Lung (tissue), 12 donors: ENCODE data around the gene STX1A. TPM values are rescaled to one million over a fixed set of nuclear protein-coding genes. Genes with fewer than 3 reads are reported as not detected.
A peak's percentile ranks its signal among the peaks of the same experiment; 100 is the strongest.

Source experiments
- ATAC-seq: fragments of 200-7000 bp; cut with Tn5 transposase; one replicate; pipeline ENCODE4 v1.9.1; 2020; ENCODE audit warnings: moderate number of reproducible peaks; ENCODE audit not compliant: insufficient read depth, low FRiP score
- DNase-seq, 3 donors: peaks; one replicate each; pipeline ENCODE4 v3.0.0-alpha.2; 2013 to 2017
- H3K27ac ChIP-seq, 2 donors: one replicate each; pipeline ENCODE4 v1.5.1; 2013; ENCODE audit warnings: mild to moderate bottlenecking in 2 of 2, moderate library complexity in 2 of 2, control low read depth in 1 of 2, inconsistent platforms in 1 of 2, low read depth in 1 of 2, low read length in 1 of 2
- H3K27me3 ChIP-seq, 3 donors: one replicate each; pipeline ENCODE4 v1.5.1; 2013; ENCODE audit warnings: low read length in 2 of 3; ENCODE audit not compliant: control insufficient read depth in 3 of 3, insufficient read depth in 3 of 3
- H3K36me3 ChIP-seq, 4 donors: one replicate each; pipeline ENCODE4 v1.5.1; 2013; ENCODE audit warnings: low read length in 4 of 4, mild to moderate bottlenecking in 1 of 4, moderate library complexity in 1 of 4; ENCODE audit not compliant: control insufficient read depth in 4 of 4, insufficient read depth in 4 of 4
- H3K4me1 ChIP-seq, 5 donors: one replicate each; pipeline ENCODE4 v1.5.1; 2013; ENCODE audit warnings: low read length in 5 of 5, mild to moderate bottlenecking in 2 of 5, moderate library complexity in 1 of 5; ENCODE audit not compliant: control insufficient read depth in 5 of 5, insufficient read depth in 5 of 5
- H3K4me3 ChIP-seq: one replicate; pipeline ENCODE4 v1.5.1; 2013; ENCODE audit warnings: mild to moderate bottlenecking, control low read depth, moderate library complexity
- H3K9ac ChIP-seq, 2 donors: one replicate each; pipeline ENCODE4 v1.5.1; 2013; ENCODE audit warnings: low read length in 2 of 2, control low read depth in 1 of 2; ENCODE audit not compliant: insufficient read depth in 1 of 2
- H3K9me3 ChIP-seq, 4 donors: one replicate each; pipeline ENCODE4 v1.5.1; 2013; ENCODE audit warnings: low read length in 3 of 4, mild to moderate bottlenecking in 1 of 4, moderate library complexity in 1 of 4; ENCODE audit not compliant: control insufficient read depth in 4 of 4, insufficient read depth in 3 of 4
- CTCF ChIP-seq: IDR thresholded peaks from 2 replicates; pipeline ENCODE4 v1.5.1; 2012; ENCODE audit warnings: mild to moderate bottlenecking; ENCODE audit errors: control extremely low read depth, extremely low read depth
- WGBS, 2 donors: extraction: QIAGEN DNeasy Blood & Tissue Kit; methylation state at CpG; one replicate each; pipeline ENCODE4 v1.1.7; 2013; 5-methylcytosine and 5-hydroxymethylcytosine counted together
- polyA plus RNA-seq, 2 donors: library from polyadenylated mRNA; stranded (reverse); fragments of 200-250 nt; gene quantifications; one replicate each; pipeline ENCODE4 v1.2.1, GENCODE V29; 2013
- total RNA-seq, 2 donors: library from RNA; depleted of rRNA in 1 of 2; stranded (reverse); fragments of >200 nt in 1 of 2; gene quantifications; one replicate each; pipeline ENCODE4 v1.2.1, GENCODE V29; 2014 to 2021
- donor health status: control.
- donor health status: control.
- donor health status: Bipolar disorder and iron deficiency.
- donor health status: healthy.
- donor health status: DM: yes; HTN: yes; CAD: no.

Gene STX1A
- total and polyA plus RNA-seq, 4 donors, result 4.1 to 8.0 (median 7.7) TPM

- no peaks in the 10 kb centered on the region for H3K27me3 ChIP-seq
- TF ChIP-seq CTCF, result no peak
- H3K9ac ChIP-seq, result no peak overlapping the region
- H3K36me3 ChIP-seq, result peaks cover 0 to 5% (median 0%) of the 10 kb centered on the region in 4 donors
- H3K27ac ChIP-seq, result no peak overlapping the region
- DNase-seq (no peak), ATAC-seq (no peak)
- H3K4me3 ChIP-seq, result no peak overlapping the region
- 71 to 75% methylated on average over 24 to 25 of the region's 25 CpGs for WGBS, 2 donors
- H3K4me1 ChIP-seq, result peaks cover 0 to 11% (median 0%) of the 10 kb centered on the region in 5 donors
- no peaks in the 10 kb centered on the region for H3K9me3 ChIP-seq
Measured at GRCh38 chr7:73706126-73707044, 13.1 kb downstream of the STX1A start.

DNA sequence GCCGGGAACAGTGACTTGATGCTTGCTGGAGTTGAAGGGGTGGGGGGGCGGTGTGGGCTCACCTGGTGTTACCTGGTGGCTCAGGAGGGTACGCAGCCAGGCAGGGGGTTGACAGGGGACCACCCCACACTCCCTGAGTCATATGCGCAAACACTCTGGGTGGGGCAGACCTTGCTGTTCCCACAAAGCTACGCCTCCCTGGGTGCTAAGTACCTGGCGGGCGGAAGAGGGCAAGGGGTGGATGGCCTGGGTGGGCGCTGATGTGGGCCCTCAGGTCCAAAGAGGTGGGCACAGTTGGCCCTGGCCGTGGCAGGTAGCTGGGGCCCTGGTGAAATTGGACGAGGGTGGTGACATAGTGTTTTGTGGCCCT is 13.9 kb downstream of the STX1A start:
- 88 to 92% methylated on average over 10 of the region's 10 CpGs for WGBS, 2 donors
- H3K27me3 ChIP-seq, result no peaks in the 10 kb centered on the region
- no peak overlapping the region for H3K27ac ChIP-seq
- H3K4me3 ChIP-seq, result no peak overlapping the region
- peaks cover 0 to 11% (median 0%) of the 10 kb centered on the region in 5 donors for H3K4me1 ChIP-seq
- H3K36me3 ChIP-seq, result peaks cover 0 to 5% (median under 1%) of the 10 kb centered on the region in 4 donors
- H3K9me3 ChIP-seq, result no peaks in the 10 kb centered on the region
- ATAC-seq (no peak), DNase-seq (no peak)
- no peak overlapping the region for H3K9ac ChIP-seq
- TF ChIP-seq CTCF, result no peak

DNA sequence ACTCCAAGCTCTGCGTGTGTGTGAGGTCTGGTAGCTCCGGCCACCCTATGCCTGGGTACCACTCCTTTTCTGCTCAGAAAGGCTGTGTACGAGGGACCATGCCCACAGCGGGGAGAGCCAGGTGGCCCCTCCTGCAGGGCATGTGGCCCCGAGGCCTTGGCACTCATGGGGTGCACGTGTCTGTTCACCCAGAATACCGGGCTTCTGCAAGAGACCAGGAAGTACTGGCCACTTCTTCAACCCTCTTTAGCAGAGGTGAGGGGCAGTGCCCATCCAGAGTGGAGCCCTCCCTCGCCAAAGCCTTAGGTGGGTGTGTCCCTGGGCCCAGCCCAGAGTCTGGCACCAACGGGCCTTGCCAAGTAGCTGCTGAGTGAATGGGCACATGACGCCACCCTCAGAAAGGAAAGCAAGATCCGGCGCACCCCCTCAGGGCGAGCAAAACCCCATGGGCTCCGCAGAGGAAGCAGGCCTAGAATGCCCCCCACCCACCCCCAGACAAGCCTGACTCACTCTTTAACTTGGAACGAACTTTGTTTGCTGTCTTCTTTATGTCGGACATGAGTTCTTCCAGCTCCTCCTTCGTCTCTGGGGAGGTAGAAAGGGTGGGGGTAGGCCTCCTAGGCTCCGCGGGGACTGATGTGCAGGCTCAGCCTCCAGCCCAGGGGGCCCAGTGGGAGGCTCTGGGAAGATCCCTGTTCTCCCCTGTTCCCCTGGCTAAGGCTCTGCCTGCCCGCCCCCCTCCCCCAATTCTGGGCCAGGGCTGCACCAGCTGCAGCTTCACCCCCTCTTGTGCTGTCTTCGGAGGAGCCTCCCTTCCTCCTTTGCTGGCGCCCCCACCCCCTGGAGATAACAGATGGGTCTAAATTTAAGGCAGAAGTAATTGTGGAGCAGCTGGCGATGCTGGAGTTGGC is 14.6 kb downstream of the STX1A start:
- H3K36me3 ChIP-seq, result peaks cover 0 to 9% (median under 1%) of the 10 kb centered on the region in 4 donors
- 71 to 78% methylated on average over 21 to 23 of the region's 23 CpGs for WGBS, 2 donors
- no peak overlapping the region for H3K27ac ChIP-seq
- H3K27me3 ChIP-seq, result no peaks in the 10 kb centered on the region
- H3K9ac ChIP-seq, result no peak overlapping the region
- ATAC-seq (peak; percentile 35), DNase-seq (no peak)
- peaks cover 0 to 11% (median 0%) of the 10 kb centered on the region in 5 donors for H3K4me1 ChIP-seq
- H3K4me3 ChIP-seq, result no peak overlapping the region
- H3K9me3 ChIP-seq, result no peaks in the 10 kb centered on the region
- no peak for TF ChIP-seq CTCF
